Measurements from ENCODE around the gene NELL1. TPM values are rescaled to one million over a fixed set of nuclear protein-coding genes. Genes with fewer than 3 reads are reported as not detected.
"Not testable (repeated sequence)": the region's sequence is repeated elsewhere in the genome, so short reads cannot be mapped to it uniquely, and the experiment has no call there.

NELL1 gene
- total RNA-seq, 1 experiment from 2014 or later = 0.19 TPM

GRCh38 chr11:21268036-21268435, 598.6 kb downstream of the NELL1 start:
- H3K4me3 ChIP-seq (ENCODE audit: low read length) = no peak overlapping the region

DNA sequence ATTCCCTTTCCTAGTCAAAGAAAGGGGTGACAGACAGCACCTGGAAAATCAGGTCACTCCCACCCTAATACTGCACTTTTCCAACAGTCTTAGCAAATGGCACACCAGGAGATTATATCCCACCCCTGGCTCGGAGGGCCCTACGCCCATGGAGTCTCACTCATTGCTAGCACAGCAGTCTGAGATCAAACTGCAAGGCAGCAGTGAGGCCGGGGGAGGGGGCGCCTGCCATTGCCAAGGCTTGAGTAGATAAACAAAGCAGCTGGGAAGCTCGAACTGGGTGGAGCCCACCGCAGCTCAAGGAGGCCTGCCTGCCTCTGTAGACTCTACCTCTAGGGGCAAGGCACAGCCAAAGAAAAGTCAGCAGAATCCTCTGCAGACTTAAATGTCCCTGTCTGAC, 602.8 kb downstream of the NELL1 start:
- not testable (repeated sequence) for H3K27ac ChIP-seq (ENCODE audit: low read length); DNase-seq; H3K36me3 ChIP-seq (ENCODE audit: insufficient read depth, low read length); H2AFZ ChIP-seq (ENCODE audit: low read length); H3K27me3 ChIP-seq (ENCODE audit: low read length); H4K20me1 ChIP-seq (ENCODE audit: insufficient read depth, low read depth, low read length); H3K79me2 ChIP-seq (ENCODE audit: low read length); H3K4me1 ChIP-seq (ENCODE audit: low read length); H3K4me2 ChIP-seq (ENCODE audit: low read depth, low read length, poor library complexity, severe bottlenecking); H3K4me3 ChIP-seq (ENCODE audit: low read length); H3K9ac ChIP-seq (ENCODE audit: low read length); H3K9me2 ChIP-seq (replicated peaks; ENCODE audit: insufficient read depth, low read length); H3K9me3 ChIP-seq (ENCODE audit: low read length)

More at GRCh38 chr11:21268036-21268435, 598.6 kb downstream of the NELL1 start:
- Histone ChIP-seq H3K36me3 (ENCODE audit: insufficient read depth, low read length) (no peaks in the 10 kb centered on the region), H4K20me1 (ENCODE audit: insufficient read depth, low read depth, low read length) (no peaks in the 10 kb centered on the region), H3K27ac (ENCODE audit: low read length) (no peak overlapping the region), H3K4me1 (ENCODE audit: low read length) (no peaks in the 10 kb centered on the region), H3K9me3 (ENCODE audit: low read length) (no peaks in the 10 kb centered on the region), H2AFZ (ENCODE audit: low read length) (no peak overlapping the region), H3K4me2 (ENCODE audit: low read depth, low read length, poor library complexity, severe bottlenecking) (no peak overlapping the region), H3K79me2 (ENCODE audit: low read length) (no peaks in the 10 kb centered on the region), H3K9ac (ENCODE audit: low read length) (no peak overlapping the region), H3K27me3 (ENCODE audit: low read length) (peaks cover 2% of the 10 kb centered on the region; the same call in 1 of the 2 replicates), H3K9me2 (replicated peaks; ENCODE audit: insufficient read depth, low read length) (no peaks in the 10 kb centered on the region)
- DNase-seq = no peak

DNA sequence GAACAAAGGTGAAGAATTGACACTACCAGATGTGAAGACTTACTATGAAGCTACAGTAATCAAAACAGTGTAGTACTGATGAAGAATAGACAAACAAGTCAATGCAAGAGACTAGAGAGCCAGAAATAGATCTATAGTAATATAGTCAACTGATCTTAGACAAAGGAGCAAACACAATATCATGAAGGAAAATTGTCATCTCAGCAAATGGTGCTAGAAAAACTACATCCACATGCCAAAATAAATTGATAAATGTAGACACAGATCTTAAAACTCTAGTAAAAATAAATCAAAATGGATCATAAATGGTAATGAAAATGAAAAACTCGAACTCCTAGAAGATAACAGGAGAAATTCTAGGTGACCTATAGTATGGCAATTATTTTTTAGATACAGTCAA, 609.5 kb downstream of the NELL1 start:
- no peak overlapping the region for H3K4me2 ChIP-seq (ENCODE audit: low read depth, low read length, poor library complexity, severe bottlenecking)

GRCh38 chr11:21285104-21285503, 615.7 kb downstream of the NELL1 start:
- Histone ChIP-seq H2AFZ (ENCODE audit: low read length) (no peak overlapping the region), H3K9me2 (replicated peaks; ENCODE audit: insufficient read depth, low read length) (no peaks in the 10 kb centered on the region), H3K79me2 (ENCODE audit: low read length) (no peaks in the 10 kb centered on the region), H3K4me1 (ENCODE audit: low read length) (no peaks in the 10 kb centered on the region), H3K27ac (ENCODE audit: low read length) (no peak overlapping the region), H3K9me3 (ENCODE audit: low read length) (no peaks in the 10 kb centered on the region), H3K4me2 (ENCODE audit: low read depth, low read length, poor library complexity, severe bottlenecking) (no peak overlapping the region), H3K9ac (ENCODE audit: low read length) (no peak overlapping the region), H4K20me1 (ENCODE audit: insufficient read depth, low read depth, low read length) (no peaks in the 10 kb centered on the region), H3K27me3 (ENCODE audit: low read length) (no peaks in the 10 kb centered on the region), H3K36me3 (ENCODE audit: insufficient read depth, low read length) (no peaks in the 10 kb centered on the region), H3K4me3 (ENCODE audit: low read length) (no peak overlapping the region)
- no peak for DNase-seq

More for the DNA sequence above, 609.5 kb downstream of the NELL1 start:
- no peaks in the 10 kb centered on the region for H3K4me1 ChIP-seq (ENCODE audit: low read length)
- no peaks in the 10 kb centered on the region for H3K27me3 ChIP-seq (ENCODE audit: low read length)
- DNase-seq = no peak
- H3K9me2 ChIP-seq (replicated peaks; ENCODE audit: insufficient read depth, low read length) = no peaks in the 10 kb centered on the region
- no peaks in the 10 kb centered on the region for H3K79me2 ChIP-seq (ENCODE audit: low read length)
- H3K36me3 ChIP-seq (ENCODE audit: insufficient read depth, low read length) = no peaks in the 10 kb centered on the region
- no peaks in the 10 kb centered on the region for H3K9me3 ChIP-seq (ENCODE audit: low read length)
- H3K27ac ChIP-seq (ENCODE audit: low read length) = no peak overlapping the region
- no peak overlapping the region for H3K9ac ChIP-seq (ENCODE audit: low read length)
- no peak overlapping the region for H2AFZ ChIP-seq (ENCODE audit: low read length)
- H4K20me1 ChIP-seq (ENCODE audit: insufficient read depth, low read depth, low read length) = no peaks in the 10 kb centered on the region
- no peak overlapping the region for H3K4me3 ChIP-seq (ENCODE audit: low read length)

DNA sequence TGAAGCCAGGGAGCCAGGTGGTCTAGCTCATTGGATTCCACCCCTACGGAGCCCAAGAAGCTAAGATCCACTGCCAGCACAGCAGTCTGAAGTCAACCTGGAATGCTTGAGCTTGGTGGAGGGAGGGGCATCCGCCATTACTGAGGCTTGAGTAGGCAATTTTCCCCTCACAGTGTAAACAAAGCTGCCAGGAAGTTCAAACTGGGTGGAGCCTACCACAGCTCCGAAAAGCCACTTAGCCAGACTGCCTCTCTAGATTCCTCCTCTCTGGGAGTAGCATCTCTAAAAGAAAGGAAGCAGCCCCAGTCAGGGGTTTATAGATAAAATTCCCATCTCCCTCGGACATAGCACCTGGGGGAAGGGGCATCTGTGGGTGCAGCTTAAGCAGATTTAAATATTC, 620.3 kb downstream of the NELL1 start:
- no peaks in the 10 kb centered on the region for H4K20me1 ChIP-seq (ENCODE audit: insufficient read depth, low read depth, low read length)
- H3K9me2 ChIP-seq (replicated peaks; ENCODE audit: insufficient read depth, low read length) = no peaks in the 10 kb centered on the region
- no peaks in the 10 kb centered on the region for H3K9me3 ChIP-seq (ENCODE audit: low read length)
- H3K27ac ChIP-seq (ENCODE audit: low read length) = no peak overlapping the region
- H3K79me2 ChIP-seq (ENCODE audit: low read length) = no peaks in the 10 kb centered on the region
- no peaks in the 10 kb centered on the region for H3K36me3 ChIP-seq (ENCODE audit: insufficient read depth, low read length)
- H3K9ac ChIP-seq (ENCODE audit: low read length) = no peak overlapping the region
- DNase-seq = no peak
- H3K27me3 ChIP-seq (ENCODE audit: low read length) = no peaks in the 10 kb centered on the region
- H3K4me2 ChIP-seq (ENCODE audit: low read depth, low read length, poor library complexity, severe bottlenecking) = no peak overlapping the region
- H3K4me3 ChIP-seq (ENCODE audit: low read length) = no peak overlapping the region
- no peak overlapping the region for H2AFZ ChIP-seq (ENCODE audit: low read length)
- no peaks in the 10 kb centered on the region for H3K4me1 ChIP-seq (ENCODE audit: low read length)

- Histone ChIP-seq H3K9ac (ENCODE audit: low read length) (no peak overlapping the region), H3K4me1 (ENCODE audit: low read length) (no peaks in the 10 kb centered on the region), H3K79me2 (ENCODE audit: low read length) (no peaks in the 10 kb centered on the region), H4K20me1 (ENCODE audit: insufficient read depth, low read depth, low read length) (no peaks in the 10 kb centered on the region), H2AFZ (ENCODE audit: low read length) (no peak overlapping the region), H3K4me2 (ENCODE audit: low read depth, low read length, poor library complexity, severe bottlenecking) (no peak overlapping the region), H3K27me3 (ENCODE audit: low read length) (no peaks in the 10 kb centered on the region), H3K36me3 (ENCODE audit: insufficient read depth, low read length) (no peaks in the 10 kb centered on the region), H3K4me3 (ENCODE audit: low read length) (no peak overlapping the region), H3K9me3 (ENCODE audit: low read length) (no peaks in the 10 kb centered on the region), H3K27ac (ENCODE audit: low read length) (no peak overlapping the region), H3K9me2 (replicated peaks; ENCODE audit: insufficient read depth, low read length) (no peaks in the 10 kb centered on the region)
- DNase-seq = no peak
These were observed 626.1 kb downstream of the NELL1 start for GRCh38 chr11:21295508-21295907.

GRCh38 chr11:21301981-21302380, 632.6 kb downstream of the NELL1 start:
- Histone ChIP-seq H3K36me3 (ENCODE audit: insufficient read depth, low read length) (no peaks in the 10 kb centered on the region), H3K4me3 (ENCODE audit: low read length) (no peak overlapping the region), H3K79me2 (ENCODE audit: low read length) (no peaks in the 10 kb centered on the region), H3K9me3 (ENCODE audit: low read length) (0 out of 2 replicates have a peak, but pooled peaks cover 3% of the 10 kb centered on the region), H3K27ac (ENCODE audit: low read length) (no peak overlapping the region), H3K4me2 (ENCODE audit: low read depth, low read length, poor library complexity, severe bottlenecking) (no peak overlapping the region), H3K9ac (ENCODE audit: low read length) (no peak overlapping the region), H4K20me1 (ENCODE audit: insufficient read depth, low read depth, low read length) (no peaks in the 10 kb centered on the region), H3K9me2 (replicated peaks; ENCODE audit: insufficient read depth, low read length) (no peaks in the 10 kb centered on the region), H3K4me1 (ENCODE audit: low read length) (no peaks in the 10 kb centered on the region), H3K27me3 (ENCODE audit: low read length) (no peaks in the 10 kb centered on the region), H2AFZ (ENCODE audit: low read length) (no peak overlapping the region)
- no peak for DNase-seq

DNA sequence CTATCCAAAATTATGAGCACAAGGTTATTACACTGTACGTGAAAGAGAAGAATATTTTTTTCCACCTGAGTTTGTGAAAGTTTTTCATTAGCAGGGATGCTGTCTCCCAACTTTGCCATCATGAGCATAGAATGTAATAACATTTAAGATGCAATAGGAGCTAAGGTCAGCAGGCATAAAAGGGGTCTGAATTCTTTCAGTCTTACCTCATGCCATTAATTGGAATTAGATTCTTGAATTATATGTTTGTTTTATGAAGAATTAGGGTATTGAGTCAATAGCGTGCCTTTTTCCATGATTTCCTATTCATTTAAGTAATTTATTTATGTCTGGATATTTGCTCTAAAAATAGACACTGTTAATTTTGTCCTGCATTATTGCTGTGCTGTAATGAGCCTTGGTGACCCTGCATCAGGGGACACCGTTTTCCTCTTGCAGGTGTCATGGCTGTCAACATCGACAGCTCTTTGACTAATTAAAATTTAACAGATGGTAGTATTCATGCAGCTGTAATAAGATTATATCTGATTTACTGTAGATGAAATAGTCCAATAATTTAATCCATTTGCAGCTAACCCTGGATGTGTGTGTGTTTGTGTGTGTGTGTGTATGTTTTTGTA, 637.5 kb downstream of the NELL1 start:
- Histone ChIP-seq H4K20me1 (ENCODE audit: insufficient read depth, low read depth, low read length) (no peaks in the 10 kb centered on the region), H3K9ac (ENCODE audit: low read length) (no peak overlapping the region), H3K9me3 (ENCODE audit: low read length) (0 out of 2 replicates have a peak, but pooled peaks cover 2% of the 10 kb centered on the region), H3K9me2 (replicated peaks; ENCODE audit: insufficient read depth, low read length) (no peaks in the 10 kb centered on the region), H3K4me2 (ENCODE audit: low read depth, low read length, poor library complexity, severe bottlenecking) (no peak overlapping the region), H3K27ac (ENCODE audit: low read length) (no peak overlapping the region), H3K27me3 (ENCODE audit: low read length) (no peaks in the 10 kb centered on the region), H3K4me1 (ENCODE audit: low read length) (no peaks in the 10 kb centered on the region), H2AFZ (ENCODE audit: low read length) (no peak overlapping the region), H3K79me2 (ENCODE audit: low read length) (no peaks in the 10 kb centered on the region), H3K36me3 (ENCODE audit: insufficient read depth, low read length) (no peaks in the 10 kb centered on the region), H3K4me3 (ENCODE audit: low read length) (no peak overlapping the region)
- DNase-seq = no peak

All from Karpas-422 (cell line).